PC-3 (cell line): ENCODE measurements around the gene RNF114. TPM values are rescaled to one million over a fixed set of nuclear protein-coding genes. Genes with fewer than 3 reads are reported as not detected.

Experiments used
- ATAC-seq: fragments of 200-7000 bp; cut with Tn5 transposase; 2 replicates; pipeline ENCODE4 v1.9.1; 2020; ENCODE audit warnings: mild to moderate bottlenecking, moderate library complexity
- BruUV-seq: library from RNA; stranded (reverse); fragments of 400-500 nt; replicated peaks from 2 replicates; lab custom pipeline; 2021; lab: Mats Ljungman, UMichigan
- CTCF ChIA-PET: fragments of 300-600 bp; sonication (Branson Sonifier 250); formaldehyde crosslinking; loops from one replicate; lab custom pipeline; 2022; ENCODE audit warnings: antibody characterized with exemption; lab: Charles Lee
- POLR2A ChIA-PET: fragments of 300-600 bp; sonication (Branson Sonifier 250); formaldehyde crosslinking; loops from one replicate; lab custom pipeline; 2022; ENCODE audit warnings: antibody characterized with exemption; ENCODE audit not compliant: unreplicated experiment; lab: Charles Lee
- DNase-seq: peaks from one replicate; pipeline ENCODE4 v3.0.0-alpha.2; 2015
- H2AFZ ChIP-seq: fragments of 300-600 bp; sonication (generic); 2 replicates; pipeline ENCODE4 v1.6.0; 2016; ENCODE audit warnings: antibody characterized with exemption, low read length
- H3F3A ChIP-seq: fragments of 300-600 bp; sonication (generic); one replicate; pipeline ENCODE4 v1.6.0; 2017; ENCODE audit warnings: antibody characterized with exemption, low read length, control low read depth, mild to moderate bottlenecking; ENCODE audit not compliant: unreplicated experiment
- H3K27ac ChIP-seq: fragments of 300-600 bp; sonication (generic); 2 replicates; pipeline ENCODE4 v1.5.1; 2016; ENCODE audit warnings: mild to moderate bottlenecking, low read length
- H3K27me3 ChIP-seq: fragments of 300-600 bp; sonication (generic); 2 replicates; pipeline ENCODE4 v1.6.1; 2016; ENCODE audit warnings: low read length, mixed read lengths
- H3K36me3 ChIP-seq: fragments of 300-600 bp; sonication (generic); 2 replicates; pipeline ENCODE4 v1.6.1; 2016; ENCODE audit warnings: low read depth, mixed run types, low read length, mixed read lengths
- H3K4me1 ChIP-seq: fragments of 300-600 bp; sonication (generic); 2 replicates; pipeline ENCODE4 v1.5.1; 2016; ENCODE audit warnings: low read length; ENCODE audit not compliant: insufficient read depth
- H3K4me2 ChIP-seq: fragments of 300-600 bp; sonication (generic); 2 replicates; pipeline ENCODE4 v1.6.0; 2016; ENCODE audit warnings: low read length
- H3K4me3 ChIP-seq: fragments of 300-600 bp; sonication (generic); 2 replicates; pipeline ENCODE4 v1.5.1; 2016; ENCODE audit warnings: mild to moderate bottlenecking, low read length, mixed read lengths
- H3K79me2 ChIP-seq: fragments of 300-600 bp; sonication (generic); 2 replicates; pipeline ENCODE4 v1.6.1; 2017; ENCODE audit warnings: low read length, mixed read lengths
- H3K9ac ChIP-seq: fragments of 300-600 bp; sonication (generic); 2 replicates; pipeline ENCODE4 v1.6.0; 2016; ENCODE audit warnings: mild to moderate bottlenecking, low read length
- H3K9me2 ChIP-seq: fragments of 300-600 bp; sonication (generic); replicated peaks from 2 replicates; pipeline ENCODE4 v1.6.1; 2016; ENCODE audit warnings: mixed run types, low read length, mixed read lengths
- H3K9me3 ChIP-seq: fragments of 300-600 bp; sonication (generic); 2 replicates; pipeline ENCODE4 v1.6.1; 2016; ENCODE audit warnings: low read length, mixed read lengths
- H4K20me1 ChIP-seq: fragments of 300-600 bp; sonication (generic); 2 replicates; pipeline ENCODE4 v1.6.1; 2016; ENCODE audit warnings: low read length, mixed read lengths
- CTCF ChIP-seq: fragments of 300-600 bp; sonication (generic); conservative IDR thresholded peaks from 2 replicates; pipeline ENCODE4 v1.5.1; 2017; ENCODE audit warnings: antibody characterized with exemption, low read depth, mild to moderate bottlenecking, low read length
- EZH2 ChIP-seq: fragments of 300-600 bp; sonication (generic); IDR thresholded peaks from one replicate; pipeline ENCODE4 v1.6.1; 2017; ENCODE audit warnings: antibody characterized with exemption, mild to moderate bottlenecking, low read length; ENCODE audit not compliant: unreplicated experiment
- EZH2phosphoT487 ChIP-seq: fragments of 300-600 bp; sonication (generic); IDR thresholded peaks from 2 replicates; pipeline ENCODE4 v1.6.1; 2018; ENCODE audit warnings: mild to moderate bottlenecking, antibody characterized with exemption, low read length, borderline replicate concordance
- intact Hi-C: fragments of 100-400 bp; cut with micrococcal nuclease; formaldehyde crosslinking; loops from 2 replicates; pipeline ENCODE4 v1.9.0; 2023
- total RNA-seq: library from RNA; depleted of rRNA; stranded (reverse); fragments of >200 nt; gene quantifications from 2 replicates; pipeline ENCODE4 v1.2.3, GENCODE V29; 2014

RNF114 gene
- total RNA-seq, 1 experiment from 2014 or later, result 133 TPM

GRCh38 chr20:49985617-49986016 lies 49.4 kb downstream of the RNF114 start:
- ATAC-seq, result no peak
- CTCF ChIA-PET, result no interaction called here
- Histone ChIP-seq H3K4me1 (peaks cover 17% of the 10 kb centered on the region), H3K9me2 (no peaks in the 10 kb centered on the region), H4K20me1 (no peaks in the 10 kb centered on the region), H3K4me2 (no peak overlapping the region), H3K27ac (no peak overlapping the region), H3K27me3 (no peaks in the 10 kb centered on the region), H3K4me3 (no peak overlapping the region), H3F3A (no peaks in the 10 kb centered on the region), H3K36me3 (no peaks in the 10 kb centered on the region), H3K9ac (no peak overlapping the region), H3K9me3 (no peaks in the 10 kb centered on the region), H3K79me2 (no peaks in the 10 kb centered on the region; the same call in 1 of the 2 replicates), H2AFZ (no peak overlapping the region)
- no peak for DNase-seq
- no TSS peak for BruUV-seq
- POLR2A ChIA-PET, result interaction anchor here (0.7 kb wide), 1 partner anchor 87 kb away, joined by 16 read pairs; no protein-coding TSS in a partner anchor
- TF ChIP-seq CTCF (no peak), EZH2 (no peak), EZH2phosphoT487 (no peak)
- intact Hi-C loops, result no loop called here

GRCh38 chr20:49986049-49986448 lies 49.9 kb downstream of the RNF114 start:
- ChIA-PET POLR2A (no interaction called here), CTCF (no interaction called here)
- TF ChIP-seq CTCF (no peak), EZH2phosphoT487 (no peak), EZH2 (no peak)
- Histone ChIP-seq H3K79me2 (no peaks in the 10 kb centered on the region; the same call in 1 of the 2 replicates), H3K27me3 (no peaks in the 10 kb centered on the region), H3K9me2 (no peaks in the 10 kb centered on the region), H3K4me2 (no peak overlapping the region), H3K9me3 (no peaks in the 10 kb centered on the region), H2AFZ (no peak overlapping the region), H3K4me3 (no peak overlapping the region), H3K36me3 (no peaks in the 10 kb centered on the region), H3K9ac (no peak overlapping the region), H3K4me1 (peaks cover 17% of the 10 kb centered on the region), H3F3A (no peaks in the 10 kb centered on the region), H4K20me1 (no peaks in the 10 kb centered on the region), H3K27ac (no peak overlapping the region)
- intact Hi-C loops, result no loop called here
- no TSS peak for BruUV-seq
- no peak for ATAC-seq
- no peak for DNase-seq

GRCh38 chr20:49987015-49987867 lies 51.0 kb downstream of the RNF114 start:
- Histone ChIP-seq H3K9me3 (no peaks in the 10 kb centered on the region), H3K4me1 (peaks cover 13% of the 10 kb centered on the region), H3K9me2 (no peaks in the 10 kb centered on the region), H3K4me2 (no peak overlapping the region), H3K79me2 (no peaks in the 10 kb centered on the region; the same call in 1 of the 2 replicates), H3K27ac (no peak overlapping the region), H4K20me1 (no peaks in the 10 kb centered on the region), H3K27me3 (no peaks in the 10 kb centered on the region), H3K4me3 (no peak overlapping the region), H3F3A (no peaks in the 10 kb centered on the region), H3K9ac (no peak overlapping the region), H3K36me3 (no peaks in the 10 kb centered on the region), H2AFZ (no peak overlapping the region)
- intact Hi-C loops, result no loop called here
- ATAC-seq, result no peak
- ChIA-PET POLR2A (no interaction called here), CTCF (no interaction called here)
- no peak for TF ChIP-seq EZH2
- no peak for TF ChIP-seq CTCF
- no peak for TF ChIP-seq EZH2phosphoT487
- BruUV-seq, result no TSS peak
- peak; percentile 53 for DNase-seq
